GM21528 (cell line): ENCODE results near the gene HNRNPA1.
A peak's percentile ranks its signal among the peaks of the same experiment; 100 is the strongest.
"Not testable (repeated sequence)": the region's sequence is repeated elsewhere in the genome, so short reads cannot be mapped to it uniquely, and the experiment has no call there.

Source experiments
- ATAC-seq: cut with Tn5 transposase; IDR thresholded peaks from one replicate; pipeline ENCODE4 v1.9.1; 2021; ENCODE audit warnings: mild to moderate bottlenecking, moderate library complexity; ENCODE audit not compliant: unreplicated experiment, low FRiP score

Gene HNRNPA1

GRCh38 chr12:54294953-54295566 lies 14.5 kb downstream of the HNRNPA1 start:
- no peak for ATAC-seq

GRCh38 chr12:54296393-54297099 lies 16.0 kb downstream of the HNRNPA1 start:
- ATAC-seq, result no peak

- no peak for ATAC-seq
Observed at GRCh38 chr12:54298904-54299303, 18.4 kb downstream of the HNRNPA1 start.

- no peak for ATAC-seq
Observed at GRCh38 chr12:54299515-54300224, 19.1 kb downstream of the HNRNPA1 start.

GRCh38 chr12:54300225-54300731 lies 19.8 kb downstream of the HNRNPA1 start:
- no peak for ATAC-seq

GRCh38 chr12:54300732-54301427 lies 20.4 kb downstream of the HNRNPA1 start, which contains the start of gene NFE2:
Gene NFE2 (minus strand): TSS chr12:54301015. CDS start chr12:54295248, 5,767 bp downstream.
- no peak for ATAC-seq

GRCh38 chr12:54301428-54302048 lies 21.0 kb downstream of the HNRNPA1 start:
- no peak for ATAC-seq

GRCh38 chr12:54303640-54304039 lies 23.1 kb downstream of the HNRNPA1 start:
- ATAC-seq, result no peak

GRCh38 chr12:54304187-54304810 lies 23.8 kb downstream of the HNRNPA1 start:
- no peak for ATAC-seq

GRCh38 chr12:54306925-54307741 lies 26.6 kb downstream of the HNRNPA1 start:
- ATAC-seq, result no peak

- no peak for ATAC-seq
Observed at GRCh38 chr12:54311051-54311450, 30.5 kb downstream of the HNRNPA1 start.

GRCh38 chr12:54312309-54312708 lies 31.8 kb downstream of the HNRNPA1 start:
- ATAC-seq, result not testable (repeated sequence)

GRCh38 chr12:54321363-54321762 lies 40.8 kb downstream of the HNRNPA1 start:
- ATAC-seq, result no peak

GRCh38 chr12:54324617-54325441 lies 44.3 kb downstream of the HNRNPA1 start, which contains the start of gene COPZ1:
Gene COPZ1 (plus strand): TSS chr12:54325131. CDS start chr12:54325164, 33 bp downstream.
- ATAC-seq, result peak; percentile 98

- not testable (repeated sequence) for ATAC-seq
Observed at GRCh38 chr12:54325442-54326109, 45.0 kb downstream of the HNRNPA1 start.

GRCh38 chr12:54328595-54329337 lies 48.2 kb downstream of the HNRNPA1 start:
- ATAC-seq, result no peak

GRCh38 chr12:54329759-54330158 lies 49.2 kb downstream of the HNRNPA1 start:
- no peak for ATAC-seq
